SK-N-MC (cell line): ENCODE results near the gene ZNF664.
A peak's percentile ranks its signal among the peaks of the same experiment; 100 is the strongest.

Experiments used
- DNase-seq: peaks from one replicate; pipeline ENCODE4 v3.0.0-alpha.2; 2011; ENCODE audit warnings: low read depth, low spot score
- H3K27ac ChIP-seq: fragments of 200-600 bp; sonication (generic); 2 replicates; pipeline ENCODE4 v1.5.1; 2016; ENCODE audit warnings: mixed run types
- H3K36me3 ChIP-seq: fragments of 200-600 bp; sonication (generic); 2 replicates; pipeline ENCODE4 v1.6.1; 2017; ENCODE audit warnings: antibody characterized with exemption, low read length, mixed read lengths; ENCODE audit not compliant: insufficient read depth
- H3K4me3 ChIP-seq: fragments of 200-600 bp; sonication (generic); 2 replicates; pipeline ENCODE4 v1.5.1; 2016
- H3K9ac ChIP-seq: fragments of 200-600 bp; sonication (generic); 2 replicates; pipeline ENCODE4 v1.8.0; 2017; ENCODE audit warnings: mixed run types, mixed read lengths; ENCODE audit not compliant: insufficient read length
- H3K9me3 ChIP-seq: fragments of 200-600 bp; sonication (generic); 2 replicates; pipeline ENCODE4 v1.6.1; 2017; ENCODE audit warnings: low read depth, mild to moderate bottlenecking, antibody characterized with exemption, low read length, moderate library complexity, mixed read lengths
- EZH2 ChIP-seq: fragments of 200-600 bp; sonication (generic); IDR thresholded peaks from one replicate; pipeline ENCODE4 v1.6.1; 2017; ENCODE audit warnings: antibody characterized with exemption
- FOXP2 ChIP-seq: optimal IDR thresholded peaks from 2 replicates; pipeline ENCODE3; 2011; ENCODE audit warnings: mild to moderate bottlenecking, moderate library complexity; ENCODE audit not compliant: insufficient read depth; ENCODE audit errors: extremely low read length, control extremely low read depth
- POLR2AphosphoS5 ChIP-seq: IDR thresholded peaks from 2 replicates; pipeline ENCODE4 v1.6.1; 2012; ENCODE audit warnings: mild to moderate bottlenecking, low read depth, low read length, borderline replicate concordance

ZNF664 gene

DNA sequence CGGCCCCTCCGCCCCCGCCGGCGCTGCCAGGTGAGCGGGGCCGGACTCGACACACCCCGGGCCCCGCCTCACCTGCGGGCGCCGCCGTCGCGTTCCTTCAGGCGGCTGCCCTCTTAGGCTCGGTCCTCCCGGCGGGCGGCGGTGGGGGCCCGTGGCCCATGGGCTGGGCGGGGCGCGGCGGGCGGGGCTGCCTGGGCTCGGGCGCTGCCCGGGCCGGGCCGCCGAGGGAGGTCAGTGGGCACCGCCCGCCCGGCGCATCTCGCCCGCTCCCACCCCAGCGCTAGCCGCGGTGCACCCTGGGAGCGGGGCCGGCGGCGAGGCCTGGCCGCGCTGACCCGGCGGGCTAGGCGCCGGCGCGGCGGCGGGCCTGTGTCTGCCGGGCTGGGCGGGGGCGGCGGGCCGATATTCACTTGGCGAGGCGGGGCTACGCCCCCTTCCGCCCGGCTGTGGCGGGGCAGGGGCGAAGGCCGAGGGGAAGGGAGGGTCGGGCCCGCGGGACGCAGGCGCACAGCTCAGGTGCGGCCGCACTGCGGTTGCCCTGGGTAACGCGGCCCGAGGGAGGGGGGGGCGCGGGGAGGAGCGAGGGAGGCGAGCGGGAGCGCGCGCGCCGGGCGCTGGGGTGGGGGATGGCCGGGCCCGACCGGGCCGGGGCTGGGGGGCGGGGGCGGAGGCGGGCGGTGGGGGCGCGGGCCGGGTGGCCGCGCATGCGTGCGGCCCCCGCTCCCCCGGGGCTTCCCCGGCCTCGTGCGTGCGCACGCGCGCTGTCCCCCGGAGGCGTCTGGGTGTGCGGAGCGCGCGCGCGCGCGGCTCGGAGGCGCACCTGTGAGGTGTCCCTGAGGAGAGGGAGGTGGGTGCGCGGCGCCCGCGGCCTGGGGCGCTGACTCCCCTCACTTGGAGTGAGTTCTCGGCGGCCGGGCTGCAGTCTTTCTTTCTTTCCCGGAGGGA is at the start of gene ZNF664, which contains the start of gene CCDC92:
Gene ZNF664, plus strand, starts transcription at position 759 of the 945 bp plus-strand sequence. CDS start 38,930 bp downstream, outside the sequence.
Gene CCDC92, minus strand, starts transcription at position 375 of the 945 bp plus-strand sequence. CDS start 28,526 bp downstream, outside the sequence.
- Histone ChIP-seq H3K9me3 (no peaks in the 10 kb centered on the region), H3K9ac (peak within 1 kb of the TSS; percentile 86), H3K27ac (0 out of 2 replicates have a peak within 1 kb of the TSS, but pooled peaks have one; percentile 14), H3K36me3 (peaks cover 32% of the 10 kb centered on the region), H3K4me3 (peak within 1 kb of the TSS; percentile 91)
- TF ChIP-seq EZH2 (no peak), POLR2AphosphoS5 (peak; percentile 84)
- DNase-seq, result no peak

DNA sequence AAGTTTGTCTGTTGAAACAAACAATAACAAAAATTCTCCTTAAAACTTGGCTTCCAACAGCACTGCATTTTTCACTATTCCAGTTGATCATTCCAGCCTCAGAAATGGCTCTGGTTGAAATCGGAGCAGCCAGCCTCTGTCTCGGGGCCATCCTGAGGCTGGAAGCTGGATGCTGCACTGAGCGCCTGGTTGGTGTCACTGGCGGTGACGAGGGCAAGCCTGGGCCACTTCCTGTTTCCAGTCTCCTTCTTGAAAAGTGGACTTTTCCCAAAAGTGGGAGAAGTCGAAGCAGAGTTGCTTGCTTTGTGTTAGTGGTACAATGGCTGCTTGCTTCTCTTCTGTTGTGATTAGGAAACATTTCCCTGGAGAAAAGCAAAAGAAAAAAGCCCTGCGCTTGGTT is 49.1 kb upstream of the ZNF664 start:
- Histone ChIP-seq H3K4me3 (no peak overlapping the region), H3K9ac (no peak overlapping the region), H3K9me3 (no peaks in the 10 kb centered on the region), H3K27ac (no peak overlapping the region), H3K36me3 (no peaks in the 10 kb centered on the region)
- TF ChIP-seq POLR2AphosphoS5, result no peak
- TF ChIP-seq EZH2, result no peak
- no peak for TF ChIP-seq FOXP2
- DNase-seq, result no peak

DNA sequence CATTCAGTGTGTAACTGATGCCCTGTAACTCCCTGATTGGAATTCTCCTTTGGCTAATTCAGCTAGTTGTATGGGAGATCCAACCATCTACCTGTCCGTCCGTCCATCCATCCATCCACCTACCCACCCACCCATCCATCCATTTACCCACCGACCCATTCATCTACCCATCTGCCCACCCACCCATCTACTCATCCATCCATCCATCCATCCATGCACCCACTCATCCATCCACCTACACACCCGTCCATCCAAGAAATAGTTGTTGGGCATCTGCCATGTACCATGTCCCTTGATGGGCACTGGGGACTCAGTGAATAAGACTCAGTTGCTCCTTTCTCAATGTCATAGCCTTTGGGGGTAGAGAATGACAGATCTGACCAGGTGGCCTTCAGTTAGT is 48.5 kb upstream of the ZNF664 start:
- no peak overlapping the region for H3K27ac ChIP-seq
- H3K4me3 ChIP-seq, result no peak overlapping the region
- H3K36me3 ChIP-seq, result no peaks in the 10 kb centered on the region
- no peak for TF ChIP-seq POLR2AphosphoS5
- TF ChIP-seq EZH2, result no peak
- TF ChIP-seq FOXP2, result no peak
- H3K9me3 ChIP-seq, result no peaks in the 10 kb centered on the region
- DNase-seq, result no peak
- no peak overlapping the region for H3K9ac ChIP-seq

DNA sequence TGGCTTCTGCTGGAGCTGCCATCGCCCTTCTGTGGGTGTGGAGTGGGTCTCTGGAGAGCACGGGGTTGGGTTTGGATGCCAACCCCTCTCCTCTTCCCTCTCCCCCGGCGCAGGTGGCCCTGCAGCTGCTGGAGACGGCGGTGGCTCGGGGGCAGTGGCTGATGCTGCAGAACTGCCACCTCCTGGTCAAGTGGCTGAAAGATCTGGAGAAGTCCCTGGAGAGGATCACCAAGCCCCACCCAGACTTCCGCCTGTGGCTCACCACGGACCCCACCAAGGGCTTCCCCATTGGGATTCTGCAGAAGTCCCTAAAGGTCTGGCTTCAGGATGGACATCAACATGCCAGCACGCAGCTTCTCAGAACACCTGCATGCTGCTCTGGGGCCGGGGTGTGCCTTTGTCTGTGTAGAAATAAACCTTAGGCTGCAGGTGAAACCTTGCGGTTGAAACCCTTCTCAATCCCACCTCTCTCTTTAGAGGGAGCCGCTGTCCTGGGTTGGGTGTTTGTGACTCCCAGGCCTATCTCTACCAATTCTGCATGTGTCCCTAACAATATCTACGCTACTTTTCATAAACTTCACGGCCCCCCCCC is 44.6 kb upstream of the ZNF664 start:
- no peak overlapping the region for H3K9ac ChIP-seq
- H3K9me3 ChIP-seq, result no peaks in the 10 kb centered on the region
- H3K36me3 ChIP-seq, result no peaks in the 10 kb centered on the region
- H3K4me3 ChIP-seq, result no peak overlapping the region
- no peak for TF ChIP-seq EZH2
- no peak for TF ChIP-seq POLR2AphosphoS5
- no peak for TF ChIP-seq FOXP2
- H3K27ac ChIP-seq, result no peak overlapping the region
- DNase-seq, result no peak

DNA sequence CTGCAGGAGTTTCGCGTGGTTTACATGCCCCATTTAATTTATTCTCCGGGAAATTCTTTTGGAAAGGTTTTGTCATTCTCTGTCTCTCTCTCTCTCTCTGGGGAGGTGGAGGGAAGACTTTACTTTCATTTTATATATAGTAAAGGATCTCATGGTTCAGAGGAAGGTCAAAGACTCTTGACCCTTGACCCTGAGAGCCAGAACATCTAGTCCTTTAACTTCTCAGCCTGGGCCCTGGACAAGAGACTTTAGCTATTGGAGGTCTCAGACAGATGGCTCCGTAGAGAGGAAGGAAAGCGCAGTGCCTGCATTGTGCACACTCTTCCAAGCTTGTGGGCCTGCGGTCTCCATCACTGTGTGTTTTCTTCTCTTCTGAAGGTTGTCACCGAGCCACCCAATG is 44.1 kb upstream of the ZNF664 start:
- H3K27ac ChIP-seq, result no peak overlapping the region
- H3K4me3 ChIP-seq, result no peak overlapping the region
- H3K9ac ChIP-seq, result no peak overlapping the region
- no peak for DNase-seq
- TF ChIP-seq FOXP2, result no peak
- TF ChIP-seq POLR2AphosphoS5, result no peak
- TF ChIP-seq EZH2, result no peak
- H3K9me3 ChIP-seq, result no peaks in the 10 kb centered on the region
- H3K36me3 ChIP-seq, result no peaks in the 10 kb centered on the region

DNA sequence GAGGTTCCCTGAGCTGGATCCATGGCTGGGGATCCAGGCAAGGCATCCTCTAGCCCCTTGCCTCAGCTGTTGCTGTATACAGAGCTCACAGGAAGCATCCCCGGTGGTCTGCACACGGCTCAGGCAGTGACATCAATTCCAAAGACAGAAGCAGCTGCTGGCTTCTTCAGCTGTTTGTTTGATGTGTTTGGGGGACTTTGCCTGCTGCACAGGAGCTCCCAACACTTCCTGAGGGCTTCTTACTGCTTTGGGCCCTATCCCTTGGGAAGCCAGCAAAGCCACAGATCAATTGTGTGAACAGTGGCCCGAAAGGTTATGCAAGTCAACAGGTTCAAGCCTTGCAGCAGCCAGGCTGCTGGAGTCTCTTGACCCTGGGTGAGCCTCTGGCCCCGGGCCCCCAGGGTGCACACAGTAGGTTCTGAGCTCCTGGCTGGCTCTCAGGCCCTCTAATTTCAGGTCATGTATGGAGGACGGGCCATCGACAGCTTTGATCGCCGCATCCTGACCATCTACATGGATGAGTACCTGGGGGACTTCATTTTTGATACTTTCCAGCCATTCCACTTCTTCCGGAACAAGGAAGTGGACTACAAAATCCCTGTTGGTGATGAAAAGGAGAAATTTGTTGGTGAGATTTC is 43.0 kb upstream of the ZNF664 start:
- Histone ChIP-seq H3K36me3 (no peaks in the 10 kb centered on the region), H3K9ac (no peak overlapping the region), H3K9me3 (no peaks in the 10 kb centered on the region), H3K4me3 (no peak overlapping the region), H3K27ac (no peak overlapping the region)
- TF ChIP-seq EZH2, result no peak
- no peak for TF ChIP-seq FOXP2
- TF ChIP-seq POLR2AphosphoS5, result no peak
- DNase-seq, result no peak

DNA sequence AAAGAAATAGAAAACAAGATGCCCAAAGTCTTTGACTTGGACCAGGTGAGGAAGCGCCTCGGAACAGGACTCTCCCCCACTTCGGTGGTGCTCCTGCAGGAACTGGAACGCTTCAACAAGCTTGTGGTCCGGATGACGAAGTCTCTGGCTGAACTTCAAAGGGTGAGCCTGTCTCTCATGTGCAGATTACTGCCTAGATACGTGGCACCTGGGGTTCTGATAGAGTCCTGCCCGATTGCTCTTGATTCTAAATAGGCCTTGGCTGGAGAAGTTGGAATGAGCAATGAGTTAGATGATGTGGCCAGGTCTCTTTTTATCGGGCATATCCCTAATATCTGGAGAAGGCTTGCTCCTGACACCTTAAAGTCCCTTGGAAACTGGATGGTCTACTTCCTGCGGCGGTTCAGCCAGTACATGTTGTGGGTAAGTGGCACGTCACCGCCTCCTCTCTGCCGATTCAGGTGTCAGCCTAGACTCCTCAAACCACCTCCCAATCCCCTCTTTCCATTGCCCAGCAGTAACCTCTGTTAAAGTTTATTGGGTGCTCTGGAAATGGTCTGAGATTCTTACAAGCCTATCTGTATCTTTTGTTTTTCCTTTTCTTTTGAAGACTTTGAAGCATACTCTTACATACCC is 41.2 kb upstream of the ZNF664 start:
- DNase-seq, result no peak
- no peak overlapping the region for H3K9ac ChIP-seq
- H3K4me3 ChIP-seq, result no peak overlapping the region
- no peaks in the 10 kb centered on the region for H3K9me3 ChIP-seq
- no peak overlapping the region for H3K27ac ChIP-seq
- TF ChIP-seq FOXP2 (no peak), EZH2 (no peak), POLR2AphosphoS5 (no peak)
- no peaks in the 10 kb centered on the region for H3K36me3 ChIP-seq

DNA sequence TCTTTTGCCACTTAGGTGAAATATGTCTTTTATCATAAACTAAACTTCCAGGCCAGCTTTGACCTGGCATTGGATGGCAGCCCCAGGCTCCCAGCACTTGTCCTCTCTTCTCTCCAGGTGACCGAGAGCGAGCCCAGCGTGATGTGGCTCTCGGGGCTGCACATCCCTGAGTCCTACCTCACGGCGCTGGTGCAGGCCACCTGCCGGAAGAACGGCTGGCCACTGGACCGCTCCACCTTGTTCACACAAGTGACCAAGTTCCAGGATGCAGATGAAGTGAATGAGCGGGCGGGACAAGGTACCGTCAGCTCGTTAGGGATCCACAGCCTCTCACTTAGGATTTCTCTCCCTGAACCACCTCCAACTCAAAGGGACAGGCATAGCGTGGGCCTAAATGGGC is 39.8 kb upstream of the ZNF664 start:
- TF ChIP-seq FOXP2, result no peak
- TF ChIP-seq EZH2, result no peak
- no peak for TF ChIP-seq POLR2AphosphoS5
- Histone ChIP-seq H3K9ac (no peak overlapping the region), H3K4me3 (no peak overlapping the region), H3K9me3 (no peaks in the 10 kb centered on the region), H3K27ac (no peak overlapping the region), H3K36me3 (no peaks in the 10 kb centered on the region)
- DNase-seq, result no peak
